Psoas muscle (tissue), 8 donors: Measurements from ENCODE around the gene GRK3. TPM values are rescaled to one million over a fixed set of nuclear protein-coding genes. Genes with fewer than 3 reads are reported as not detected.

ENCODE experiments used
- ATAC-seq, 4 donors: fragments of 200-7000 bp; cut with Tn5 transposase; one replicate each; pipeline ENCODE4 v1.9.1; 2020; ENCODE audit warnings: moderate library complexity in 3 of 4, mild to moderate bottlenecking in 2 of 4
- DNase-seq, 2 donors: peaks; one replicate each; pipeline ENCODE4 v3.0.0-alpha.2; 2020
- H3K27ac ChIP-seq: fragments of 200-600 bp; one replicate; pipeline ENCODE4 v1.8.0; 2022
- H3K27me3 ChIP-seq, 3 donors: fragments of 200-600 bp in 1 of 3; one replicate each; pipeline versions ENCODE4 v1.6.1 to v1.8.0; 2013 to 2022; ENCODE audit warnings: low read length in 2 of 3, mild to moderate bottlenecking in 2 of 3, moderate library complexity in 1 of 3; ENCODE audit not compliant: insufficient read depth in 3 of 3
- H3K36me3 ChIP-seq, 2 donors: fragments of 200-600 bp in 1 of 2; one replicate each; pipeline versions ENCODE4 v1.6.1 to v1.8.0; 2013 to 2022; ENCODE audit warnings: low read depth in 1 of 2, mild to moderate bottlenecking in 1 of 2, moderate library complexity in 1 of 2; ENCODE audit not compliant: insufficient read depth in 1 of 2
- H3K4me1 ChIP-seq: fragments of 200-600 bp; one replicate; pipeline ENCODE4 v1.8.0; 2022
- H3K4me3 ChIP-seq: fragments of 200-600 bp; one replicate; pipeline ENCODE4 v1.8.0; 2022; ENCODE audit warnings: mild to moderate bottlenecking
- H3K9me3 ChIP-seq: fragments of 200-600 bp; one replicate; pipeline ENCODE4 v1.8.0; 2022
- CTCF ChIP-seq: fragments of 200-600 bp; IDR thresholded peaks from one replicate; pipeline ENCODE4 v1.8.0; 2022; ENCODE audit warnings: antibody characterized with exemption
- WGBS, 3 donors: extraction: QIAGEN DNeasy Blood & Tissue Kit; methylation state at CpG; one replicate each; pipeline versions ENCODE4 v1.1.6 to v1.1.7; 2013; 5-methylcytosine and 5-hydroxymethylcytosine counted together
- intact Hi-C, 2 donors: fragments of 100-400 bp; cut with DNase I; formaldehyde crosslinking; loops; one replicate each; pipeline versions ENCODE4 v1.11.0 to v1.14.2; 2022
- polyA plus RNA-seq, 3 donors: library from polyadenylated mRNA; stranded (reverse); fragments of 200-250 nt; gene quantifications; one replicate each; pipeline ENCODE4 v1.2.3, GENCODE V29; 2013
- total RNA-seq, 4 donors: library from RNA; stranded (reverse); fragmentation: NEBNext Ultra II Directional in 2 of 4; extraction: Animal tissue kit (Norgen Biotek cat#: 25700) in 2 of 4; gene quantifications; one replicate each; pipeline versions ENCODE4 v1.2.1 to v1.2.4, GENCODE V29; 2021 to 2023
- donor health status: healthy with polysubstance abuse.
- donor health status: DM: no; HTN: no; CAD: no; lungs with moderate emphysema.
- donor health status: Bipolar disorder and iron deficiency.
- donor health status: healthy.
- donor health status: DM: yes; HTN: yes; CAD: no.
- donor health status: DM: no; HTN: no; CAD: no.
- donor health status: DM: no; HTN: no; CAD: no.
- donor health status: DM: yes; HTN: yes; CAD: no.

The GRK3 gene
- total and polyA plus RNA-seq, 7 donors: 0.17 to 2.0 (median 1.3) TPM

- ATAC-seq: peak; percentile 68 to 81 (median 74)
- no peaks in the 10 kb centered on the region for H3K36me3 ChIP-seq
- peak overlapping the region; percentile 75 for H3K27ac ChIP-seq
- H3K27me3 ChIP-seq: no peaks in the 10 kb centered on the region
- intact Hi-C loops: loop anchor here in 1 of 2 donors (5.0 kb wide), 1 partner anchor 232 kb away; no protein-coding TSS in a partner anchor
- DNase-seq: no peak
- no peak for TF ChIP-seq CTCF
- WGBS, 3 donors: 26 to 57% (median 33%) methylated on average over 6 of the region's 6 CpGs
- H3K4me1 ChIP-seq: peaks cover 24% of the 10 kb centered on the region
- H3K4me3 ChIP-seq: peak overlapping the region; percentile 35
- H3K9me3 ChIP-seq: no peaks in the 10 kb centered on the region
These were observed 150.3 kb downstream of the GRK3 start for GRCh38 chr22:25714739-25715138.

- H3K4me1 ChIP-seq: peaks cover 24% of the 10 kb centered on the region
- H3K9me3 ChIP-seq: no peaks in the 10 kb centered on the region
- intact Hi-C loops: no loop called here
- no peak overlapping the region for H3K27ac ChIP-seq
- H3K27me3 ChIP-seq: no peaks in the 10 kb centered on the region
- H3K36me3 ChIP-seq: no peaks in the 10 kb centered on the region
- DNase-seq (no peak), ATAC-seq (no peak)
- no peak overlapping the region for H3K4me3 ChIP-seq
- TF ChIP-seq CTCF: no peak
- 90 to 91% (median 91%) methylated on average over 10 of the region's 10 CpGs for WGBS, 3 donors
These were observed 152.2 kb downstream of the GRK3 start for GRCh38 chr22:25716637-25717036.

GRCh38 chr22:25718135-25718840, 153.8 kb downstream of the GRK3 start:
- no peak for TF ChIP-seq CTCF
- intact Hi-C loops: no loop called here
- peak in 3 of 4 donors; percentile 68 to 84 (median 76) for ATAC-seq
- peak overlapping the region; percentile 42 for H3K27ac ChIP-seq
- H3K9me3 ChIP-seq: no peaks in the 10 kb centered on the region
- H3K4me3 ChIP-seq: no peak overlapping the region
- DNase-seq: no peak
- peaks cover 18% of the 10 kb centered on the region for H3K4me1 ChIP-seq
- no peaks in the 10 kb centered on the region for H3K36me3 ChIP-seq
- no peaks in the 10 kb centered on the region for H3K27me3 ChIP-seq
- WGBS, 3 donors: 48 to 84% (median 61%) methylated on average over 10 of the region's 10 CpGs

- Histone ChIP-seq H3K36me3 (no peaks in the 10 kb centered on the region), H3K4me1 (peaks cover 4% of the 10 kb centered on the region), H3K27ac (no peak overlapping the region), H3K9me3 (no peaks in the 10 kb centered on the region), H3K4me3 (no peak overlapping the region), H3K27me3 (no peaks in the 10 kb centered on the region)
- WGBS, 3 donors: 93 to 98% (median 94%) methylated on average over 16 of the region's 16 CpGs
- TF ChIP-seq CTCF: no peak
- no peak for ATAC-seq
- DNase-seq: no peak
- intact Hi-C loops: no loop called here
These were observed 157.7 kb downstream of the GRK3 start for GRCh38 chr22:25722223-25722622.

- DNase-seq (no peak), ATAC-seq (no peak)
- H3K27me3 ChIP-seq: no peaks in the 10 kb centered on the region
- no peaks in the 10 kb centered on the region for H3K36me3 ChIP-seq
- no peak overlapping the region for H3K4me3 ChIP-seq
- intact Hi-C loops: no loop called here
- no peaks in the 10 kb centered on the region for H3K9me3 ChIP-seq
- TF ChIP-seq CTCF: no peak
- 96 to 98% (median 97%) methylated on average over 3 of the region's 3 CpGs for WGBS, 3 donors
- H3K4me1 ChIP-seq: peaks cover 3% of the 10 kb centered on the region
- H3K27ac ChIP-seq: no peak overlapping the region
These were observed 158.2 kb downstream of the GRK3 start for GRCh38 chr22:25722626-25723025.
